Natural killer cell (primary cell): ENCODE data around the gene SNX20. TPM values are rescaled to one million over a fixed set of nuclear protein-coding genes. Genes with fewer than 3 reads are reported as not detected.

Experiments used
- ATAC-seq, 3 donors: fragments of 150-1000 bp in 2 of 3; fragments of 200-7000 bp in 1 of 3; cut with Tn5 transposase; 1 replicate in 1 of 3; 2 replicates in 2 of 3; pipeline ENCODE4 v1.10.0; 2021; ENCODE audit warnings: mild to moderate bottlenecking in 2 of 3, moderate library complexity in 2 of 3
- DNase-seq, 2 donors: peaks; one replicate each; pipeline versions ENCODE4 v3.0.0 to v3.0.0-alpha.2; 2013 to 2021; ENCODE audit warnings: mixed read lengths in 1 of 2
- H3K27ac ChIP-seq: one replicate; pipeline ENCODE4 v1.5.1; 2013; ENCODE audit warnings: mild to moderate bottlenecking, low read length
- H3K27me3 ChIP-seq: one replicate; pipeline ENCODE4 v1.6.1; 2013; ENCODE audit warnings: low read length; ENCODE audit not compliant: control insufficient read depth, insufficient read depth
- H3K36me3 ChIP-seq: one replicate; pipeline ENCODE4 v1.6.1; 2013; ENCODE audit warnings: low read length; ENCODE audit not compliant: control insufficient read depth, insufficient read depth
- H3K4me1 ChIP-seq: one replicate; pipeline ENCODE4 v1.6.1; 2013; ENCODE audit warnings: low read length; ENCODE audit not compliant: control insufficient read depth, insufficient read depth
- H3K4me3 ChIP-seq: one replicate; pipeline ENCODE4 v1.5.1; 2013; ENCODE audit warnings: low read length
- H3K9me3 ChIP-seq: one replicate; pipeline ENCODE4 v1.6.1; 2013; ENCODE audit warnings: low read length; ENCODE audit not compliant: control insufficient read depth, insufficient read depth
- H3K27ac Mint-ChIP-seq, 2 donors: one replicate each; pipeline ENCODE4 v1.8.0; 2022; ENCODE audit warnings: mild to moderate bottlenecking in 2 of 2, mixed read lengths in 2 of 2, moderate library complexity in 1 of 2
- H3K27me3 Mint-ChIP-seq, 2 donors: one replicate each; pipeline ENCODE4 v1.8.0; 2022; ENCODE audit warnings: low read depth in 2 of 2, mixed read lengths in 2 of 2
- H3K36me3 Mint-ChIP-seq: one replicate; pipeline ENCODE4 v1.8.0; 2022; ENCODE audit warnings: mixed read lengths
- H3K4me1 Mint-ChIP-seq, 2 donors: one replicate each; pipeline ENCODE4 v1.8.0; 2022; ENCODE audit warnings: mixed read lengths in 2 of 2
- H3K4me3 Mint-ChIP-seq: one replicate; pipeline ENCODE4 v1.8.0; 2022; ENCODE audit warnings: mild to moderate bottlenecking, moderate library complexity, mixed read lengths
- H3K9me3 Mint-ChIP-seq, 2 donors: one replicate each; pipeline ENCODE4 v1.8.0; 2022; ENCODE audit warnings: mixed read lengths in 2 of 2
- CTCF ChIP-seq: fragments of 200-600 bp; IDR thresholded peaks from one replicate; pipeline ENCODE4 v1.8.0; 2022; ENCODE audit warnings: antibody characterized with exemption
- WGBS: methylation state at CpG from one replicate; pipeline ENCODE4 v1.1.7; 2013; ENCODE audit warnings: missing lambda C conversion rate; ENCODE audit not compliant: insufficient coverage; 5-methylcytosine and 5-hydroxymethylcytosine counted together
- intact Hi-C: fragments of 100-400 bp; cut with micrococcal nuclease; formaldehyde crosslinking; loops from one replicate; pipeline ENCODE4 v1.14.2; 2022
- total RNA-seq, 4 donors: library from RNA; stranded (reverse); fragments of 120-200 nt in 1 of 4; gene quantifications; one replicate each; pipeline versions ENCODE4 v1.2.3 to v1.2.4, GENCODE V29; 2013 to 2022

The SNX20 gene
- total RNA-seq, 3 donors from 2014 or later (not counting 1 experiment from before 2014, with no cell fraction given) = 33.0 to 53.9 (median 51.7) TPM

GRCh38 chr16:50638816-50639670 lies 42.1 kb downstream of the SNX20 start:
- peaks cover 4 to 6% of the 10 kb centered on the region in 2 donors for H3K4me1 Mint-ChIP-seq
- H3K36me3 Mint-ChIP-seq = no peaks in the 10 kb centered on the region
- H3K27ac Mint-ChIP-seq = no peak overlapping the region
- H3K4me3 ChIP-seq = no peak overlapping the region
- no peak overlapping the region for H3K27ac ChIP-seq
- intact Hi-C loops = no loop called here
- peaks cover 0 to 9% of the 10 kb centered on the region in 2 donors for H3K27me3 Mint-ChIP-seq
- no peaks in the 10 kb centered on the region for H3K36me3 ChIP-seq
- peaks cover 5% of the 10 kb centered on the region for H3K4me1 ChIP-seq
- ATAC-seq (no peak), DNase-seq (no peak)
- 71% methylated on average over 8 of the region's 8 CpGs for WGBS
- H3K9me3 ChIP-seq = no peaks in the 10 kb centered on the region
- no peak for TF ChIP-seq CTCF
- no peak overlapping the region for H3K4me3 Mint-ChIP-seq
- H3K27me3 ChIP-seq = no peaks in the 10 kb centered on the region
- H3K9me3 Mint-ChIP-seq = no peaks in the 10 kb centered on the region

- H3K36me3 ChIP-seq = no peaks in the 10 kb centered on the region
- DNase-seq = no peak
- TF ChIP-seq CTCF = no peak
- H3K27me3 ChIP-seq = no peaks in the 10 kb centered on the region
- H3K4me3 ChIP-seq = no peak overlapping the region
- Mint-ChIP-seq H3K4me3 (no peak overlapping the region), H3K4me1 (peaks cover 4 to 6% of the 10 kb centered on the region in 2 donors), H3K36me3 (no peaks in the 10 kb centered on the region), H3K27me3 (peaks cover 0 to 9% of the 10 kb centered on the region in 2 donors), H3K9me3 (no peaks in the 10 kb centered on the region), H3K27ac (no peak overlapping the region)
- 84% methylated on average over 13 of the region's 13 CpGs for WGBS
- H3K27ac ChIP-seq = no peak overlapping the region
- H3K4me1 ChIP-seq = peaks cover 5% of the 10 kb centered on the region
- intact Hi-C loops = no loop called here
- no peak for ATAC-seq
- no peaks in the 10 kb centered on the region for H3K9me3 ChIP-seq
Measured at GRCh38 chr16:50637716-50638602, 43.2 kb downstream of the SNX20 start.

- H3K27me3 Mint-ChIP-seq = peaks cover 0 to 9% of the 10 kb centered on the region in 2 donors
- H3K36me3 Mint-ChIP-seq = no peaks in the 10 kb centered on the region
- no peak overlapping the region for H3K27ac Mint-ChIP-seq
- no peak for DNase-seq
- H3K4me1 ChIP-seq = peaks cover 5% of the 10 kb centered on the region
- no peaks in the 10 kb centered on the region for H3K27me3 ChIP-seq
- H3K27ac ChIP-seq = no peak overlapping the region
- intact Hi-C loops = no loop called here
- H3K9me3 ChIP-seq = no peaks in the 10 kb centered on the region
- no peak overlapping the region for H3K4me3 ChIP-seq
- no peaks in the 10 kb centered on the region for H3K36me3 ChIP-seq
- H3K4me3 Mint-ChIP-seq = no peak overlapping the region
- no peaks in the 10 kb centered on the region for H3K9me3 Mint-ChIP-seq
- 94% methylated on average over 10 of the region's 10 CpGs for WGBS
- H3K4me1 Mint-ChIP-seq = peaks cover 4 to 6% of the 10 kb centered on the region in 2 donors
- no peak for ATAC-seq
- no peak for TF ChIP-seq CTCF
Measured at GRCh38 chr16:50636753-50637374, 44.2 kb downstream of the SNX20 start.
